Panc1 (cell line): ENCODE measurements around the gene NADSYN1. TPM values are rescaled to one million over a fixed set of nuclear protein-coding genes. Genes with fewer than 3 reads are reported as not detected.
"Not testable (repeated sequence)": the region's sequence is repeated elsewhere in the genome, so short reads cannot be mapped to it uniquely, and the experiment has no call there.

Experiments used
- ATAC-seq: fragments of 200-7000 bp; cut with Tn5 transposase; 2 replicates; pipeline ENCODE4 v1.9.1; 2020; ENCODE audit warnings: mild to moderate bottlenecking, moderate library complexity
- BruUV-seq: library from RNA; stranded (reverse); fragments of 400-500 nt; replicated peaks from 2 replicates; lab custom pipeline; 2021; lab: Mats Ljungman, UMichigan
- CTCF ChIA-PET: fragments of 300-600 bp; sonication (Branson Sonifier 250); formaldehyde crosslinking; loops from one replicate; lab custom pipeline; 2022; ENCODE audit warnings: antibody characterized with exemption; lab: Charles Lee
- POLR2A ChIA-PET: fragments of 300-600 bp; sonication (Branson Sonifier 250); formaldehyde crosslinking; loops from one replicate; lab custom pipeline; 2022; ENCODE audit warnings: antibody characterized with exemption; lab: Charles Lee
- DNase-seq: peaks from one replicate; pipeline ENCODE4 v3.0.0-alpha.2; 2010; ENCODE audit warnings: low read depth, low spot score
- H3K27ac ChIP-seq: 2 replicates; pipeline ENCODE4 v1.5.1; 2011; ENCODE audit warnings: mild to moderate bottlenecking, low read length, inconsistent platforms
- H3K27me3 ChIP-seq: fragments of 200-500 bp; sonication (Bioruptor generic); 2 replicates; pipeline ENCODE4 v1.6.0; 2014; ENCODE audit warnings: low read length, inconsistent platforms; ENCODE audit not compliant: control insufficient read depth, insufficient read depth
- H3K36me3 ChIP-seq: fragments of 200-500 bp; sonication (Bioruptor generic); 2 replicates; pipeline ENCODE4 v1.5.1; 2014; ENCODE audit warnings: inconsistent platforms, mild to moderate bottlenecking, low read length, moderate library complexity; ENCODE audit not compliant: control insufficient read depth, insufficient read depth
- H3K4me1 ChIP-seq: 2 replicates; pipeline ENCODE4 v1.5.1; 2011; ENCODE audit warnings: inconsistent platforms, mild to moderate bottlenecking, low read length, moderate library complexity; ENCODE audit not compliant: control insufficient read depth, insufficient read depth
- H3K4me3 ChIP-seq, 2 experiments: 2 replicates each; pipeline ENCODE4 v1.5.1; 2011 to 2012; ENCODE audit warnings: low read depth in 2 of 2, low read length in 2 of 2, mild to moderate bottlenecking in 2 of 2, inconsistent platforms in 1 of 2, moderate library complexity in 1 of 2
- H3K9me3 ChIP-seq: fragments of 200-500 bp; sonication (Bioruptor generic); 2 replicates; pipeline ENCODE4 v1.5.1; 2014; ENCODE audit warnings: low read depth, mild to moderate bottlenecking, inconsistent platforms, low read length, moderate library complexity; ENCODE audit not compliant: control insufficient read depth, insufficient read depth
- CTCF ChIP-seq: fragments of 450-650 bp; IDR thresholded peaks from 2 replicates; pipeline ENCODE4 v1.5.1; 2017; ENCODE audit warnings: mild to moderate bottlenecking
- POLR2AphosphoS5 ChIP-seq: IDR thresholded peaks from 2 replicates; pipeline ENCODE4 v1.6.1; 2012; ENCODE audit warnings: mild to moderate bottlenecking, low read depth, low read length, moderate library complexity
- REST ChIP-seq, 2 experiments: IDR thresholded peaks; 2 replicates each; pipeline ENCODE4 v1.6.1; 2011 to 2012; ENCODE audit warnings: low read depth in 2 of 2, control low read depth in 1 of 2, low read length in 1 of 2, mild to moderate bottlenecking in 1 of 2, moderate library complexity in 1 of 2; ENCODE audit not compliant: insufficient read depth in 1 of 2
- SIN3A ChIP-seq: IDR thresholded peaks from 2 replicates; pipeline ENCODE4 v1.6.1; 2012; ENCODE audit warnings: low read depth, mild to moderate bottlenecking, low read length, moderate library complexity, borderline replicate concordance; ENCODE audit not compliant: insufficient read depth
- TCF7L2 ChIP-seq: IDR thresholded peaks from 2 replicates; pipeline ENCODE4 v1.6.1; 2011; ENCODE audit warnings: mild to moderate bottlenecking, low read depth, low read length, inconsistent platforms
- in situ Hi-C: cut with HindIII; loops from 2 replicates; pipeline ENCODE4 v1.10.0; 2016; ENCODE audit warnings: low sequenced_read_pairs, low pct_unique_long_range_greater_than_20kb
- intact Hi-C: fragments of 100-400 bp; cut with micrococcal nuclease; formaldehyde crosslinking; loops from one replicate; pipeline ENCODE4 v1.10.0; 2022; ENCODE audit not compliant: unreplicated experiment
- total RNA-seq: library from RNA; stranded (reverse); gene quantifications from one replicate; pipeline ENCODE4 v1.2.1, GENCODE V29; 2021; ENCODE audit not compliant: unreplicated experiment

NADSYN1 gene
- total RNA-seq, 1 experiment from 2014 or later, result 76.1 TPM

- POLR2A ChIA-PET, result no interaction called here
- peak; percentile 83 for ATAC-seq
These were observed 32.4 kb upstream of the NADSYN1 start for GRCh38 chr11:71420455-71421241.

GRCh38 chr11:71421392-71421950, 31.5 kb upstream of the NADSYN1 start:
- no TSS peak for BruUV-seq
- no peaks in the 10 kb centered on the region for H3K36me3 ChIP-seq
- H3K9me3 ChIP-seq, result no peaks in the 10 kb centered on the region
- ATAC-seq, result no peak
- H3K27ac ChIP-seq, result no peak overlapping the region
- H3K27me3 ChIP-seq, result peaks cover 2% of the 10 kb centered on the region; the same call in 1 of the 2 replicates
- CTCF ChIA-PET, result no interaction called here
- DNase-seq, result no peak
- POLR2A ChIA-PET, result no interaction called here
- in situ Hi-C loops (no loop called here), intact Hi-C loops (no loop called here)
- H3K4me1 ChIP-seq, result 0 out of 2 replicates have a peak, but pooled peaks cover 4% of the 10 kb centered on the region
- H3K4me3 ChIP-seq, result no peak overlapping the region
- TF ChIP-seq REST (IDR thresholded peaks at IDR 0.05; ENCODE audit: insufficient read depth in 1 of 2, low read depth in 2 of 2, low read length in 1 of 2) (no peak), TCF7L2 (no peak), POLR2AphosphoS5 (no peak), CTCF (no peak), SIN3A (no peak)

More at GRCh38 chr11:71420455-71421241, 32.4 kb upstream of the NADSYN1 start:
- CTCF ChIA-PET, result interaction anchor here (0.6 to 0.7 kb wide), 2 partner anchors 32 to 334 kb away, joined by 3 read pairs; partner anchors contain the start of gene NADSYN1
- no peaks in the 10 kb centered on the region for H3K9me3 ChIP-seq
- H3K4me1 ChIP-seq, result 0 out of 2 replicates have a peak, but pooled peaks cover under 1% of the 10 kb centered on the region
- DNase-seq, result peak; percentile 45
- in situ Hi-C loops, result no loop called here
- H3K27me3 ChIP-seq, result peaks cover 2% of the 10 kb centered on the region; the same call in 1 of the 2 replicates
- intact Hi-C loops, result no loop called here
- BruUV-seq, result no TSS peak
- H3K36me3 ChIP-seq, result no peaks in the 10 kb centered on the region
- TF ChIP-seq CTCF (peak; percentile 93), TCF7L2 (no peak)
- H3K27ac ChIP-seq, result no peak overlapping the region
- H3K4me3 ChIP-seq, result no peak overlapping the region

GRCh38 chr11:71422318-71422717, 30.7 kb upstream of the NADSYN1 start:
- ATAC-seq, in situ Hi-C loops, POLR2A ChIA-PET, H3K9me3 ChIP-seq, H3K4me3 ChIP-seq, BruUV-seq, H3K27ac ChIP-seq, H3K27me3 ChIP-seq, DNase-seq, H3K4me1 ChIP-seq, intact Hi-C loops, H3K36me3 ChIP-seq: not testable (repeated sequence)
- CTCF ChIA-PET, result interaction anchor here (0.6 kb wide), 2 partner anchors 20 to 716 kb away, joined by 3 read pairs; no protein-coding TSS in a partner anchor
